T-helper 22 cell (primary cell): ENCODE results near the gene IPMK.
"Not testable (repeated sequence)": the region's sequence is repeated elsewhere in the genome, so short reads cannot be mapped to it uniquely, and the experiment has no call there.

Experiments
- DNase-seq: peaks from one replicate; pipeline ENCODE4 v3.0.0-alpha.2; 2020; ENCODE audit warnings: low read depth

Gene IPMK

GRCh38 chr10:58266826-58267712, 625 bp downstream of the IPMK start:
- peak; percentile 30 for DNase-seq

- no peak for DNase-seq
These were observed 1.5 kb downstream of the IPMK start for GRCh38 chr10:58266003-58266825.

GRCh38 chr10:58265249-58265648, 2.4 kb downstream of the IPMK start:
- DNase-seq, result no peak

- DNase-seq, result no peak
These were observed 2.9 kb downstream of the IPMK start for GRCh38 chr10:58264780-58265179.

- DNase-seq, result no peak
These were observed 4.9 kb downstream of the IPMK start for GRCh38 chr10:58262766-58263165.

- no peak for DNase-seq
These were observed 7.4 kb downstream of the IPMK start for GRCh38 chr10:58260334-58260733.

- DNase-seq, result no peak
These were observed 8.6 kb downstream of the IPMK start for GRCh38 chr10:58258977-58259692.

GRCh38 chr10:58256013-58256780, 11.5 kb downstream of the IPMK start:
- DNase-seq, result not testable (repeated sequence)

GRCh38 chr10:58254644-58255043, 13.1 kb downstream of the IPMK start:
- DNase-seq, result no peak

GRCh38 chr10:58253184-58253583, 14.5 kb downstream of the IPMK start:
- no peak for DNase-seq

GRCh38 chr10:58244666-58245065, 23.0 kb downstream of the IPMK start:
- DNase-seq, result not testable (repeated sequence)

- not testable (repeated sequence) for DNase-seq
These were observed 23.5 kb downstream of the IPMK start for GRCh38 chr10:58244242-58244641.

- not testable (repeated sequence) for DNase-seq
These were observed 23.9 kb downstream of the IPMK start for GRCh38 chr10:58243801-58244200.

- DNase-seq, result no peak
These were observed 24.4 kb downstream of the IPMK start for GRCh38 chr10:58243269-58243668.

GRCh38 chr10:58241346-58241745, 26.3 kb downstream of the IPMK start:
- no peak for DNase-seq

GRCh38 chr10:58240531-58240930, 27.2 kb downstream of the IPMK start:
- DNase-seq, result no peak

GRCh38 chr10:58239561-58240169, 28.0 kb downstream of the IPMK start:
- DNase-seq, result no peak

- no peak for DNase-seq
These were observed 30.5 kb downstream of the IPMK start for GRCh38 chr10:58237014-58237834.

- DNase-seq, result not testable (repeated sequence)
These were observed 37.8 kb downstream of the IPMK start for GRCh38 chr10:58229856-58230255.

GRCh38 chr10:58225654-58226053, 42.0 kb downstream of the IPMK start:
- no peak for DNase-seq
